HG03342 (cell line): ENCODE data around the gene SEC63.
A peak's percentile ranks its signal among the peaks of the same experiment; 100 is the strongest.
"Not testable (repeated sequence)": the region's sequence is repeated elsewhere in the genome, so short reads cannot be mapped to it uniquely, and the experiment has no call there.

ENCODE experiments used
- ATAC-seq: cut with Tn5 transposase; IDR thresholded peaks from one replicate; pipeline ENCODE4 v1.9.1; 2021; ENCODE audit warnings: mild to moderate bottlenecking, moderate library complexity; ENCODE audit not compliant: unreplicated experiment

Gene SEC63

DNA sequence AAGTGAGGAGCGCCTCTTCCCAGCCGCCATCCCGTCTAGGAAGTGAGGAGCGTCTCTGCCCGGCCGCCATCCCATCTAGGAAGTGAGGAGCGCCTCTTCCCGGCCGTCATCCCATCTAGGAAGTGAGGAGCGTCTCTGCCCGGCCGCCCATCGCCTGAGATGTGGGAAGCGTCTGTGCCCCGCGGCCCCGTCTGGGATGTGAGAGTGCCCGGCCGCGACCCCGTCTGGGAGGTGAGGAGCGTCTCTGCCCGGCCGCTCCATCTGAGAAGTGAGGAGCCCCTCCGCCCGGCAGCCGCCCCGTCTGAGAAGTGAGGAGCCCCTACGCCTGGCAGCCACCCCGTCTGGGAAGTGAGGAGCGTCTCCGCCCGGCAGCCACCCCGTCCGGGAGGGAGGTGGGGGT is 23.8 kb downstream of the SEC63 start:
- ATAC-seq, result not testable (repeated sequence)

DNA sequence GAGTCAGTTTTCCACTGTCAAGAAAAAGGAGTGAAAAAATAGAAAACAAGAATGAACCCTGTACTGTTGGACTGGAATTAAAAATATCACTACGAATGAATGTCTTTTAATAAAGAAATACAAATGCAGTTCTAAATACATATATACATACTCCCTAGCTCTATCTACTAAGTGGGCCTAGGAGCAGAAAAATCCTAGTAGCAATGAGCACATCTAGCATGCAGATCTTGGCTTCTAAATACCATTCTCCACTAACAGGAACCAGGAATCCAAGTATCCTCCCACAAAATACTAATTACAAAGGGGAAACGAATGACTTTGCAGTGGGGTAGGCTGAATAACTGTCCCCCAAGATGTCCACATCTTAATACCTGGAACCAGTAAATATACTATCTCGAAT is 25.4 kb downstream of the SEC63 start:
- ATAC-seq, result no peak

- no peak for ATAC-seq
Observed at GRCh38 chr6:107931894-107932293, 26.1 kb downstream of the SEC63 start.

- ATAC-seq, result no peak
Observed at GRCh38 chr6:107928984-107929383, 29.0 kb downstream of the SEC63 start.

GRCh38 chr6:107926697-107927544 is 31.1 kb downstream of the SEC63 start:
- not testable (repeated sequence) for ATAC-seq

GRCh38 chr6:107917451-107918375 is 40.3 kb downstream of the SEC63 start:
- no peak for ATAC-seq

DNA sequence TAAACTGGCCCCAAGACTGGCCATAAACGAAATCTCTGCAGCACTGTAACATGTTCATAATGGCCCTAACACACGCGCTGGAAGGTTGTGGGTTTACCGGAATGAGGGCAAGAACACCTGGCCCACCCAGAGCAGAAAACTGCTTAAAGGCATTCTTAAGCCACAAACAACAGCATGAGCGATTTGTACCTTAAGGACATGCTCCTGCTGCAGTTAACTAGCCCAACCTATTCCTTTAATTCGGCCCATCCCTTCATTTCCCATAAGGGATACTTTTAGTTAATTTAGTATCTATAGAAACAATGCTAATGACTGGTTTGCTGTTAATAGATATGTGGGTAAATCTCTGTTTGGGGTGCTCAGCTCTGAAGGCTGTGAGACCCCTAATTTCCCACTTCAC is 41.0 kb downstream of the SEC63 start:
- ATAC-seq, result not testable (repeated sequence)

DNA sequence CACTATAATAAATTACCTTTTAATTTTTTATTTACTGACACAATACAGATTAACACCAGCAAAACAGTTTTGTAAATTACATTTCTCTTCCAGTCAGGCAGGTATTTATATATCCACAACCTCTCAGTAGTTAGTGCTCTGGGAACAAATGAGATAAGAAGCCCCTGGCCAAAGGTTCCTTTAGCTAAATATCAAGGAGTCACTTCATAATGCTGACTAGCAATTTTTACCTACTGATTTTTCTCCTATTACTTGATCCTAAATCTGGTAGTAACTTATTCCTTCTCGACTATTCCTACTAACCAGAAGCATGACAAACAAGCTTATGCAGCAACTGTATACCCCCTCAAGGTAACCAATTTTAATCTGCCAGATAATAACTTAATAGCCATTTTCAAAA is 46.3 kb downstream of the SEC63 start:
- no peak for ATAC-seq

GRCh38 chr6:107894809-107895396 is 63.1 kb downstream of the SEC63 start:
- peak; percentile 65 for ATAC-seq

DNA sequence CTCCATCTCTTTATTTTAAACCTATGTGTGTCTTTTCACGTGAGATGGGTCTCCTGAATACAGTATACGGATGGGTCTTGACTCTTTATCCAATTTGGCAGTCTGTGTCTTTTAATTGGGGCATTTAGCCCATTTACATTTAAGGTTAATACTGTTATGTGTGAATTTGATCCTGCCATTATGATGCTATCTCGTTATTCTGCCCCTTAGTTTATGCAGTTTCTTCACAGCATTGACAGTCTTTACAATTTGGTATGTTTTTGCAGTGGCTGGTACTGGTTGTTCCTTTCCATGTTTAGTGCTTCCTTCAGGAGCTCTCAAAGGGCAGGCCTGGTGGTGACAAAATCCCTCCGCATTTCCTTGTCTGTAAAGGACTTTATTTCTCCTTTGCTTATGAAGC is 67.6 kb downstream of the SEC63 start:
- not testable (repeated sequence) for ATAC-seq

GRCh38 chr6:107885950-107886349 is 72.1 kb downstream of the SEC63 start:
- not testable (repeated sequence) for ATAC-seq

- ATAC-seq, result no peak
Observed at GRCh38 chr6:107879941-107880340, 78.1 kb downstream of the SEC63 start.

DNA sequence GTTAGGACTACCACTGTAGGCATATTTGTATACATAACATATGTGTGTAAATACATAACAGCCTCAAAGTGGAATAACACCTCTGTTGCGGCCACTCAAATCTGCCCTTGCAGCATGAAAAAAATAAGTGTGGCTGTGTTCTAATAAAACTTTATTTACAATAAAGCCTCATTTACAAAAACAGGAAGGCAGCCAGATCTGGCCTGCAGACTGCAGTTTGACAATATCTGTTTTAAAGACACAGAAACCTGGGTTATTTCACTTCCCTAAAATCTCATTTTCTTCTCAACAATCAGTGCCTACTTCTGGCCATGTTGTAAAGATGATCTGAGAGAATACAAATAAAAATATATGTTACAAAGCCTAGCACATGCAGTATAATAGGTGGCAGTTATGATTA is 80.0 kb downstream of the SEC63 start:
- no peak for ATAC-seq

DNA sequence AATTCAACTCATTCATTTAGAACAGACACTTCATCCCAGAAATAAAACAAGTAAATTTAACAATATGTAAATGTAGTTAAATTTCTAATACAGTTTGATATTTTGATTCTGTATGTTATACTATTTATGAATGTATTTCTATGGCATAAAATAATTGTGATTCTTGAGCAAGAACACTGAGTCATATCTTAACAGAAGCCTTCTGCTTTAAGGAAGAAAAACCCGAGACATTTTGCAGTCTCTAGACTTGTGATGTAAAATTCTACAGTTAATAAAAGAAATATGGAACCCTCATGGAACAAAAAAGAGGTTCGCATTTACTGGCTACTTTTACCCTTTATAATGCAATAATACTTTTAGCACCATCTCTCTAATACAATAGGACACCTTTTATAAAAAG is 86.0 kb downstream of the SEC63 start:
- ATAC-seq, result no peak

GRCh38 chr6:107871512-107871911 is 86.5 kb downstream of the SEC63 start:
- ATAC-seq, result not testable (repeated sequence)

- ATAC-seq, result no peak
Observed at GRCh38 chr6:107871016-107871415, 87.0 kb downstream of the SEC63 start.

GRCh38 chr6:107870381-107870780 is 87.6 kb downstream of the SEC63 start:
- ATAC-seq, result no peak

- no peak for ATAC-seq
Observed at GRCh38 chr6:107869871-107870270, 88.1 kb downstream of the SEC63 start.

GRCh38 chr6:107868867-107869611 is 89.0 kb downstream of the SEC63 start:
- no peak for ATAC-seq

- ATAC-seq, result no peak
Observed at GRCh38 chr6:107867302-107867615, 90.7 kb downstream of the SEC63 start.
